Peyer's patch (tissue), 4 donors: ENCODE measurements around the gene CLEC16A.

Source experiments
- POLR2A ChIP-seq, 2 donors: fragments of 450-650 bp; IDR thresholded peaks; one replicate each; pipeline ENCODE4 v1.5.1; 2017; ENCODE audit warnings: antibody characterized with exemption in 2 of 2, mild to moderate bottlenecking in 2 of 2, moderate library complexity in 2 of 2
- TF ChIP-seq, protein P1 (sequence below), 6 experiments: fragments of 450-650 bp in 4 of 6; fragments of 200-600 bp in 2 of 6; sonication (generic) in 1 of 6; IDR thresholded peaks; one replicate each; pipeline ENCODE4 v1.5.1; 2017 to 2019; ENCODE audit warnings: antibody characterized with exemption in 6 of 6, mild to moderate bottlenecking in 3 of 6, moderate library complexity in 1 of 6

DNA sequence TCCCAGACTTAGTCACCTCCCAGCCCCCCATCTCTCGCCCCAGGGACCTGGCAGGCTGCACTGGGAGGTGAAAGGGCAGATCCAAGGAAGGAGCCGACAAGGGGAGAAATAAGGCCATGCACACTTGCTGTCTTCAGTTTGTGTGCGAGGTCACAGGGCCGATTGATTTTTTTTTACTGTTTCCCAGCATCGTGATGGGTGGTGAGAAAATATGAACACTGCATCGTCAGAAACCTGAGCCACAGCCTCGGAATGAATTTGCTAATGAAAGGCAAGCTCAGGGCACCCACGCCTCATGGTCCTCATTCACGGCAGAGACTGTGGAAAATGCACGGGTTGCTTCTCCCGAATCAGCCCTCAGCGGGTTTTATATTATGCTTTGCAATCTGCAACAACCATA, 213.7 kb downstream of the CLEC16A start:
- TF ChIP-seq POLR2A (IDR thresholded peaks at IDR 0.05) = no peak
- TF ChIP-seq, protein P1, sequence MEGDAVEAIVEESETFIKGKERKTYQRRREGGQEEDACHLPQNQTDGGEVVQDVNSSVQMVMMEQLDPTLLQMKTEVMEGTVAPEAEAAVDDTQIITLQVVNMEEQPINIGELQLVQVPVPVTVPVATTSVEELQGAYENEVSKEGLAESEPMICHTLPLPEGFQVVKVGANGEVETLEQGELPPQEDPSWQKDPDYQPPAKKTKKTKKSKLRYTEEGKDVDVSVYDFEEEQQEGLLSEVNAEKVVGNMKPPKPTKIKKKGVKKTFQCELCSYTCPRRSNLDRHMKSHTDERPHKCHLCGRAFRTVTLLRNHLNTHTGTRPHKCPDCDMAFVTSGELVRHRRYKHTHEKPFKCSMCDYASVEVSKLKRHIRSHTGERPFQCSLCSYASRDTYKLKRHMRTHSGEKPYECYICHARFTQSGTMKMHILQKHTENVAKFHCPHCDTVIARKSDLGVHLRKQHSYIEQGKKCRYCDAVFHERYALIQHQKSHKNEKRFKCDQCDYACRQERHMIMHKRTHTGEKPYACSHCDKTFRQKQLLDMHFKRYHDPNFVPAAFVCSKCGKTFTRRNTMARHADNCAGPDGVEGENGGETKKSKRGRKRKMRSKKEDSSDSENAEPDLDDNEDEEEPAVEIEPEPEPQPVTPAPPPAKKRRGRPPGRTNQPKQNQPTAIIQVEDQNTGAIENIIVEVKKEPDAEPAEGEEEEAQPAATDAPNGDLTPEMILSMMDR (IDR thresholded peaks at IDR 0.05) = no peak
